Uterus (tissue), 4 donors: ENCODE measurements around the gene C1QTNF6. TPM values are rescaled to one million over a fixed set of nuclear protein-coding genes. Genes with fewer than 3 reads are reported as not detected.

Source experiments
- DNase-seq, 2 donors: peaks; one replicate each; pipeline ENCODE4 v3.0.0-alpha.2; 2019 to 2020
- H3K27ac ChIP-seq, 2 donors: fragments of 200-600 bp; sonication (generic); 1 replicate in 1 of 2; 2 replicates in 1 of 2; pipeline ENCODE4 v1.5.1; 2016 to 2018
- H3K27me3 ChIP-seq, 2 donors: fragments of 200-600 bp; sonication (generic); one replicate each; pipeline ENCODE4 v1.5.1; 2018 to 2019; ENCODE audit warnings: control low read depth in 1 of 2
- H3K36me3 ChIP-seq, 2 donors: fragments of 200-600 bp; sonication (generic); one replicate each; pipeline ENCODE4 v1.5.1; 2019; ENCODE audit warnings: control low read depth in 1 of 2
- H3K4me1 ChIP-seq, 2 donors: fragments of 200-600 bp; sonication (generic); one replicate each; pipeline ENCODE4 v1.5.1; 2018 to 2019; ENCODE audit warnings: control low read depth in 1 of 2
- H3K4me3 ChIP-seq, 2 donors: fragments of 200-600 bp; sonication (generic); 1 replicate in 1 of 2; 2 replicates in 1 of 2; pipeline ENCODE4 v1.5.1; 2018 to 2019; ENCODE audit warnings: mild to moderate bottlenecking in 1 of 2
- H3K9me3 ChIP-seq, 2 donors: fragments of 200-600 bp; sonication (generic); one replicate each; pipeline ENCODE4 v1.5.1; 2019; ENCODE audit warnings: control low read depth in 1 of 2
- CTCF ChIP-seq, 4 experiments: fragments of 200-600 bp in 2 of 4; fragments of 450-650 bp in 2 of 4; sonication (generic) in 2 of 4; IDR thresholded peaks; one replicate each; pipeline ENCODE4 v1.5.1; 2016 to 2019; ENCODE audit warnings: antibody characterized with exemption in 4 of 4, mild to moderate bottlenecking in 2 of 4, moderate library complexity in 1 of 4
- POLR2A ChIP-seq, 2 donors: fragments of 450-650 bp; IDR thresholded peaks; one replicate each; pipeline ENCODE4 v1.6.1; 2016; ENCODE audit warnings: antibody characterized with exemption in 2 of 2, mild to moderate bottlenecking in 1 of 2, moderate library complexity in 1 of 2
- intact Hi-C: fragments of 100-400 bp; cut with DNase I; formaldehyde crosslinking; loops from one replicate; pipeline ENCODE4 v1.15.1; 2023; ENCODE audit warnings: low total_unique reads
- total RNA-seq, 4 donors: library from RNA; depleted of rRNA in 3 of 4; stranded (reverse); fragments of >200 nt in 3 of 4; gene quantifications; one replicate each; pipeline versions ENCODE4 v1.1.0 to v1.2.4, GENCODE V29; 2014 to 2023
- donor health status: DM: yes; HTN: yes; CAD: no.

C1QTNF6 gene
- total RNA-seq, 4 donors from 2014 or later, result 0.29 to 16.0 (median 3.1) TPM

GRCh38 chr22:37199760-37200108 lies 11.7 kb upstream of the C1QTNF6 start:
- H3K27ac ChIP-seq, result peak overlapping the region; percentile 85 to 96
- intact Hi-C loops, result loop anchor here (5.0 kb wide), 1 partner anchor 32 kb away; no protein-coding TSS in a partner anchor
- H3K4me1 ChIP-seq, result peaks cover 20% of the 10 kb centered on the region in 2 donors
- DNase-seq, result no peak
- no peaks in the 10 kb centered on the region for H3K27me3 ChIP-seq
- no peaks in the 10 kb centered on the region for H3K36me3 ChIP-seq
- H3K9me3 ChIP-seq, result no peaks in the 10 kb centered on the region
- no peak for TF ChIP-seq CTCF (IDR thresholded peaks at IDR 0.05)
- no peak for TF ChIP-seq POLR2A (IDR thresholded peaks at IDR 0.05)
- peak overlapping the region; percentile 13 to 28 for H3K4me3 ChIP-seq

- H3K27me3 ChIP-seq, result no peaks in the 10 kb centered on the region
- peaks cover 20% of the 10 kb centered on the region in 2 donors for H3K4me1 ChIP-seq
- TF ChIP-seq CTCF (IDR thresholded peaks at IDR 0.05) (peak; percentile 90 to 100 (median 98)), POLR2A (IDR thresholded peaks at IDR 0.05) (peak; percentile 99)
- peak overlapping the region; percentile 64 to 69 for H3K4me3 ChIP-seq
- no peaks in the 10 kb centered on the region for H3K9me3 ChIP-seq
- peak overlapping the region; percentile 96 to 97 for H3K27ac ChIP-seq
- no peaks in the 10 kb centered on the region for H3K36me3 ChIP-seq
- intact Hi-C loops, result no loop called here
- peak; percentile 98 to 100 for DNase-seq
These were observed 11.2 kb upstream of the C1QTNF6 start for GRCh38 chr22:37199103-37199759.

GRCh38 chr22:37198258-37199102 lies 10.4 kb upstream of the C1QTNF6 start:
- H3K36me3 ChIP-seq, result no peaks in the 10 kb centered on the region
- TF ChIP-seq POLR2A (IDR thresholded peaks at IDR 0.05), result no peak
- TF ChIP-seq CTCF (IDR thresholded peaks at IDR 0.05), result peak; percentile 69 to 95 (median 82)
- intact Hi-C loops, result no loop called here
- H3K27me3 ChIP-seq, result no peaks in the 10 kb centered on the region
- H3K4me1 ChIP-seq, result peaks cover 20 to 24% of the 10 kb centered on the region in 2 donors
- peak overlapping the region; percentile 96 to 97 for H3K27ac ChIP-seq
- DNase-seq, result peak; percentile 84 to 89
- H3K4me3 ChIP-seq, result peak overlapping the region; percentile 64 to 69
- no peaks in the 10 kb centered on the region for H3K9me3 ChIP-seq

GRCh38 chr22:37197451-37198257 lies 9.6 kb upstream of the C1QTNF6 start:
- no peak for TF ChIP-seq CTCF (IDR thresholded peaks at IDR 0.05)
- TF ChIP-seq POLR2A (IDR thresholded peaks at IDR 0.05), result no peak
- H3K4me3 ChIP-seq, result no peak overlapping the region
- no peaks in the 10 kb centered on the region for H3K36me3 ChIP-seq
- DNase-seq, result peak; percentile 74 to 86
- H3K27me3 ChIP-seq, result no peaks in the 10 kb centered on the region
- peak overlapping the region; percentile 96 to 97 for H3K27ac ChIP-seq
- H3K9me3 ChIP-seq, result no peaks in the 10 kb centered on the region
- intact Hi-C loops, result no loop called here
- peaks cover 25 to 30% of the 10 kb centered on the region in 2 donors for H3K4me1 ChIP-seq
